CD4-positive, alpha-beta T cell (primary cell): ENCODE data around the gene ANKRD65. TPM values are rescaled to one million over a fixed set of nuclear protein-coding genes. Genes with fewer than 3 reads are reported as not detected.

ENCODE experiments used
- ATAC-seq: fragments of 200-7000 bp; cut with Tn5 transposase; one replicate; pipeline ENCODE4 v1.10.0; 2022; ENCODE audit warnings: mild to moderate bottlenecking; ENCODE audit not compliant: poor library complexity
- CTCF ChIA-PET: fragments of 350-600 bp; sonication (Branson Sonifier 250); formaldehyde crosslinking; loops from one replicate; lab custom pipeline; 2021; ENCODE audit warnings: antibody characterized with exemption, inconsistent platforms; lab: Charles Lee
- POLR2A ChIA-PET: fragments of 350-600 bp; sonication (Branson Sonifier 250); formaldehyde crosslinking; loops from one replicate; lab custom pipeline; 2021; ENCODE audit warnings: antibody characterized with exemption, inconsistent platforms; lab: Charles Lee
- DNase-seq, 14 experiments: peaks; one replicate each; pipeline ENCODE4 v3.0.0-alpha.2; 2013 to 2020; ENCODE audit warnings: mixed read lengths in 2 of 14
- H3K27ac ChIP-seq, 2 donors: one replicate each; pipeline versions ENCODE4 v1.5.1 to v1.7.0; 2013; ENCODE audit warnings: low read length in 2 of 2, low read depth in 1 of 2, mild to moderate bottlenecking in 1 of 2
- H3K27me3 ChIP-seq, 2 experiments: 1 replicate in 1 of 2; 2 replicates in 1 of 2; pipeline versions ENCODE4 v1.6.1 to v1.7.0; 2013; ENCODE audit warnings: low read length in 2 of 2, control low read depth in 1 of 2, mild to moderate bottlenecking in 1 of 2, moderate library complexity in 1 of 2; ENCODE audit not compliant: insufficient read depth in 2 of 2, control insufficient read depth in 1 of 2
- H3K36me3 ChIP-seq: one replicate; pipeline ENCODE4 v1.6.1; 2013; ENCODE audit warnings: low read length, control low read depth; ENCODE audit not compliant: insufficient read depth
- H3K4me1 ChIP-seq: one replicate; pipeline ENCODE4 v1.6.1; 2013; ENCODE audit warnings: low read length, control low read depth; ENCODE audit not compliant: insufficient read depth
- H3K4me3 ChIP-seq: one replicate; pipeline ENCODE4 v1.5.1; 2013; ENCODE audit warnings: mild to moderate bottlenecking, low read length, moderate library complexity
- H3K9me3 ChIP-seq, 2 experiments: 1 replicate in 1 of 2; 2 replicates in 1 of 2; pipeline versions ENCODE4 v1.6.1 to v1.7.0; 2013; ENCODE audit warnings: low read length in 2 of 2, mild to moderate bottlenecking in 2 of 2, control low read depth in 1 of 2, moderate library complexity in 1 of 2; ENCODE audit not compliant: control insufficient read depth in 1 of 2, insufficient read depth in 1 of 2
- H3K27ac Mint-ChIP-seq: one replicate; pipeline ENCODE4 v1.8.0; 2020; ENCODE audit warnings: mixed read lengths
- H3K27me3 Mint-ChIP-seq: one replicate; pipeline ENCODE4 v1.8.0; 2021; ENCODE audit warnings: mixed read lengths
- H3K36me3 Mint-ChIP-seq: one replicate; pipeline ENCODE4 v1.8.0; 2021; ENCODE audit warnings: low read depth, mixed read lengths
- H3K4me1 Mint-ChIP-seq: one replicate; pipeline ENCODE4 v1.8.0; 2021; ENCODE audit warnings: low read depth, mixed read lengths
- H3K4me3 Mint-ChIP-seq: one replicate; pipeline ENCODE4 v1.8.0; 2020; ENCODE audit warnings: mild to moderate bottlenecking, mixed read lengths
- H3K9me3 Mint-ChIP-seq: one replicate; pipeline ENCODE4 v1.8.0; 2020; ENCODE audit warnings: mixed read lengths
- intact Hi-C, 2 experiments: fragments of 100-400 bp; cut with DNase I in 1 of 2; cut with micrococcal nuclease in 1 of 2; formaldehyde crosslinking; loops; one replicate each; pipeline versions ENCODE4 v1.15.1 to v1.9.0; 2023 to 2025; cut with DNase I, micrococcal nuclease
- total RNA-seq, 174 experiments: library from RNA in 2 of 174; stranded (reverse) in 2 of 174; gene quantifications; one replicate each; pipeline ENCODE4 v1.2.3 and lab custom pipeline; 2021 to 2026
- TF ChIP-seq, protein P1 (sequence below): fragments of 200-600 bp; IDR thresholded peaks from one replicate; pipeline ENCODE4 v1.8.0; 2022; ENCODE audit warnings: antibody characterized with exemption, mild to moderate bottlenecking

The ANKRD65 gene
- total RNA-seq, 2 experiments from 2014 or later, result not detected

DNA sequence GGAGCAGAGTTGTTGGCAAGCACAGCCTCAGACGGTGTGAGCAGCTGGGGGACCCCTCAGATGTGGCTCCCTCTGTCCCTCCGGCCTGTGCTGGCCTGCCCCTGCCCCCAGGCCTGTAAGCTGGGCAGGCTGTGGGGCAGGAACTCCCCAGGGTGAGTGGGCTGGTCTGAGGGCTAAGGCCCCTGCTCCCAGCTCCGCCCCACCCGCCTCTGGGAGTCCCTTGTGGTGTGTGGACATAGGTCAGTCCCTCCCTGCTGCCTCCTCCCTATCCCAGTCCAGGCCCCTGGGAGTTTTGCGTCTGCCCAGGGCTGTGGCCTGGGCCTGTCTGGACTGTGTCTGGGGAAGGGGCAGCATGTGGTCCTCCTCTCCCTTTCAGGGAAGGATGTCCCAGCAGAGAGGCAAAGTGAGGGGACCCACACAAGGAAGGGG, 10.8 kb upstream of the ANKRD65 start:
- intact Hi-C loops, result no loop called here
- TF ChIP-seq, protein P1, sequence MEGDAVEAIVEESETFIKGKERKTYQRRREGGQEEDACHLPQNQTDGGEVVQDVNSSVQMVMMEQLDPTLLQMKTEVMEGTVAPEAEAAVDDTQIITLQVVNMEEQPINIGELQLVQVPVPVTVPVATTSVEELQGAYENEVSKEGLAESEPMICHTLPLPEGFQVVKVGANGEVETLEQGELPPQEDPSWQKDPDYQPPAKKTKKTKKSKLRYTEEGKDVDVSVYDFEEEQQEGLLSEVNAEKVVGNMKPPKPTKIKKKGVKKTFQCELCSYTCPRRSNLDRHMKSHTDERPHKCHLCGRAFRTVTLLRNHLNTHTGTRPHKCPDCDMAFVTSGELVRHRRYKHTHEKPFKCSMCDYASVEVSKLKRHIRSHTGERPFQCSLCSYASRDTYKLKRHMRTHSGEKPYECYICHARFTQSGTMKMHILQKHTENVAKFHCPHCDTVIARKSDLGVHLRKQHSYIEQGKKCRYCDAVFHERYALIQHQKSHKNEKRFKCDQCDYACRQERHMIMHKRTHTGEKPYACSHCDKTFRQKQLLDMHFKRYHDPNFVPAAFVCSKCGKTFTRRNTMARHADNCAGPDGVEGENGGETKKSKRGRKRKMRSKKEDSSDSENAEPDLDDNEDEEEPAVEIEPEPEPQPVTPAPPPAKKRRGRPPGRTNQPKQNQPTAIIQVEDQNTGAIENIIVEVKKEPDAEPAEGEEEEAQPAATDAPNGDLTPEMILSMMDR, result no peak
- Mint-ChIP-seq H3K4me3 (no peak overlapping the region), H3K27ac (no peak overlapping the region), H3K4me1 (no peaks in the 10 kb centered on the region), H3K27me3 (peaks cover 29% of the 10 kb centered on the region), H3K36me3 (no peaks in the 10 kb centered on the region), H3K9me3 (no peaks in the 10 kb centered on the region)
- DNase-seq (no peak), ATAC-seq (no peak)
- ChIA-PET CTCF (no interaction called here), POLR2A (no interaction called here)
- Histone ChIP-seq H3K4me1 (peaks cover 24% of the 10 kb centered on the region), H3K36me3 (no peaks in the 10 kb centered on the region), H3K27me3 (peaks cover 45 to 57% of the 10 kb centered on the region in 2 experiments), H3K27ac (no peak overlapping the region), H3K9me3 (peaks cover 0 to 17% of the 10 kb centered on the region in 2 experiments), H3K4me3 (no peak overlapping the region)

DNA sequence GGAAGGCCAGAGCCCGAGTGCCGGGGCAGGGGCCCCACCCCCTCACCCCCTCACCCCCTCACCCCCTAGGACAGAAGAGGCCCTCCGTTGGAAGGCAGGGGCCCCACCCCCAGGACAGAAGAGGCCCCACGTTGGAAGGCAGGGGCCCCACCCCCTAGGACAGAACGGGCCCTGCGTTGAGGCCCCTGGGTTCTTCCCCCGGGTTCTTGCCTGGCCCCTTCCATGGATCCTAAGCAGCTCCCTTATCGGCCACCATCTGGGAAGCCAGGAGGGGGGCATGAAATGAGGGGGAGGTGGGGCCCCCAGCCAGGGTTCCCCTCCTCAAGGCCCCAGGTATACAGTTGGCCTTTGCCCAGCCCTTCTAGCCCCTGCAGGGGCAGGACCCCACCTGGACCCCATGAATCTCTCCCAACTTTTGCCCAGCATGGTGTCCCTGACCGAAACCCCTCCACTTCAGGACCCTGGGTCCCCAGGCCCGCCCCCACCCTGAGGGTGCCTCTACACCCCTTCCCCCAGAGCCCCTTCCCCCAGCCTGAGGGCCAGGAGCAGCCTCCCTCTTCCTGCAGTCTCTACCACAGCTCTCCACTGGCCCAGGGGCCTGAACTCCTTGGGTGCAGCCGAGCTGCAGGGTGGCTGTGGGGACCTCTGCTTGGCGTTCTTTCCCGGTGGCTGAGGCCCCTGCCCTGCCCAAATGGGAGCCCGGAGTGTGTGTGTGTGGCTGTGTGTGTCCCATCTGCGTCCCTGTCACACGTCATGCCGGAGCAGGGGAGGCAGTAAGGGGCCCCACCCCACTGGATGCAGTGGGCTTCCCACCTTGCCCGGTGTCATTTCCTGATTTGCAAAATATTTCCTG, 10.1 kb upstream of the ANKRD65 start:
- Mint-ChIP-seq H3K27me3 (peaks cover 30% of the 10 kb centered on the region), H3K4me3 (no peak overlapping the region), H3K4me1 (no peaks in the 10 kb centered on the region), H3K36me3 (no peaks in the 10 kb centered on the region), H3K27ac (no peak overlapping the region), H3K9me3 (no peaks in the 10 kb centered on the region)
- TF ChIP-seq, protein P1, result no peak
- DNase-seq (no peak), ATAC-seq (no peak)
- H3K27me3 ChIP-seq, result peaks cover 43 to 55% of the 10 kb centered on the region in 2 experiments
- H3K4me1 ChIP-seq, result peaks cover 18% of the 10 kb centered on the region
- intact Hi-C loops, result no loop called here
- H3K36me3 ChIP-seq, result no peaks in the 10 kb centered on the region
- ChIA-PET CTCF (no interaction called here), POLR2A (no interaction called here)
- peaks cover 0 to 11% of the 10 kb centered on the region in 2 experiments for H3K9me3 ChIP-seq
- no peak overlapping the region for H3K27ac ChIP-seq
- H3K4me3 ChIP-seq, result no peak overlapping the region

DNA sequence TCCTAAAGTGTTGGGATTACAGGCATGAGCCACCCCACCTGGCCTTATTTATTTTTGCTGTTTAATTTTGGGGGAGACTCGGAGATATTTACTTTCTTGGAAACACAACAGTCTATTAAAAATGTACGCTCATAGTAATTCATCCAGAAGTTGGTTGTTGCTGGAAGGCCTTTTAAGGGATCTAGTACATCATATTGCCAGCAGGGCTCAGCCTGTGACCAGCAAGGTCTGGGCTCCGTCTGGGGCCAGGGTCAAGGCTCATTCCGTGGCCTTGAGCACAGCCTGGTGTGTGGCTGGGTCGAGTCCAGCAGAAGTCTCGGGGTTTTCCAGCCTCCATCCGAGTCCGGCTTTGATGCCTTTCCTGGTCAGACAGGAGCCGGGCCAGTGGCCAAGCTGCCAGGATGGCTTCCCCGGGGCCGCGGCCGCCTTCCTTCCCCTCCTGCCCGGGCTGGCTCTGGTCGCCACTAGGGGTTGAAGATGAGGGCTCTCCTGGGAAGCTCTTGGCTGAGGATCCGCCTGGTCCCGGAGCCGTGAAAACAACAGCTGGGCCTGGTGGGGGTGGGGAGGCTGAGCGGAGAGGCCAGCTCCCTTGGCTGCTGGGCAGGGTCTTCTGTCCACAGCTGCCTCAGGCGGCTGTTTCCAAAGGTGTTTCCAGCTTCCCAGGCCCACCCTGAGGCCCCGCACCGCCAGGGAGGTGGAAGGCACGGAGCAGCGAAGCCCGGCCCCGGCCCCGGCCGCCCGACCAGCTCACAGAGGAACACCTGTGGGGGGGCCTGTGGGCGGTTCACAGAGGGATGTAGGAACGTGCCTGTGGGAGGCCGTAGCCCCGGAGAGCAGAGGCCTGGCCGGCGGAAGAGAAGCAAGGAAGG, 9.3 kb upstream of the ANKRD65 start:
- no peak overlapping the region for H3K27ac Mint-ChIP-seq
- Histone ChIP-seq H3K4me3 (no peak overlapping the region), H3K27ac (no peak overlapping the region), H3K27me3 (peaks cover 44 to 53% of the 10 kb centered on the region in 2 experiments), H3K36me3 (no peaks in the 10 kb centered on the region), H3K9me3 (peaks cover 0 to 9% of the 10 kb centered on the region in 2 experiments), H3K4me1 (peaks cover 12% of the 10 kb centered on the region)
- CTCF ChIA-PET, result no interaction called here
- no peak for DNase-seq
- POLR2A ChIA-PET, result interaction anchor here (0.6 kb wide), 1 partner anchor 97 kb away, joined by 4 read pairs; no protein-coding TSS in a partner anchor
- no peaks in the 10 kb centered on the region for H3K36me3 Mint-ChIP-seq
- no peaks in the 10 kb centered on the region for H3K9me3 Mint-ChIP-seq
- no peak overlapping the region for H3K4me3 Mint-ChIP-seq
- H3K4me1 Mint-ChIP-seq, result no peaks in the 10 kb centered on the region
- ATAC-seq, result no peak
- H3K27me3 Mint-ChIP-seq, result peaks cover 33% of the 10 kb centered on the region
- TF ChIP-seq, protein P1, result no peak
- intact Hi-C loops, result no loop called here
